Heart left ventricle (tissue), 13 donors: ENCODE results near the gene TRIP11.

ENCODE experiments used
- POLR2A ChIP-seq, 2 donors: fragments of 450-650 bp; IDR thresholded peaks; one replicate each; pipeline ENCODE4 v1.6.1; 2017; ENCODE audit warnings: antibody characterized with exemption in 2 of 2, mild to moderate bottlenecking in 2 of 2, moderate library complexity in 2 of 2
- TF ChIP-seq, protein P1 (sequence below), 12 donors: fragments of 200-600 bp; sonication (generic) in 4 of 12; IDR thresholded peaks; one replicate each; pipeline versions ENCODE4 v1.5.0 to v1.8.0; 2018 to 2022; ENCODE audit warnings: antibody characterized with exemption in 12 of 12, mild to moderate bottlenecking in 5 of 12
- donor health status: ischemic (EF 13 %, LVEDD 7.1; RV severe dilation, severe dysfunction).
- donor health status: DM: no; HTN: yes; CAD: no.
- donor health status: DM: no; HTN: no; CAD: no.
- donor health status: ischemic (EF 25% LVEDD 6.9; RV normal size, moderate dysfunction).
- donor health status: ischemic (EF 25% LVEDD 5.7; RV mildly dilated, moderate dysfunction).
- donor health status: ischemic (EF 35%, LVEDD 5.7; RV mildly dilated, moderate dysfunction).
- donor health status: nonischemic (EF 11% LVEDD 7.7; RV severe dilation, severe dysfunction).
- donor health status: DM: yes; HTN: yes; CAD: no.
- donor health status: PGD.
- donor health status: ischemic (EF 29% LVEDD 5.4; RV normal size, mild dysfunction).
- donor health status: nonischemic (EF 23%, LVEDD 6.1; RV moderate dilation, normal function).

DNA sequence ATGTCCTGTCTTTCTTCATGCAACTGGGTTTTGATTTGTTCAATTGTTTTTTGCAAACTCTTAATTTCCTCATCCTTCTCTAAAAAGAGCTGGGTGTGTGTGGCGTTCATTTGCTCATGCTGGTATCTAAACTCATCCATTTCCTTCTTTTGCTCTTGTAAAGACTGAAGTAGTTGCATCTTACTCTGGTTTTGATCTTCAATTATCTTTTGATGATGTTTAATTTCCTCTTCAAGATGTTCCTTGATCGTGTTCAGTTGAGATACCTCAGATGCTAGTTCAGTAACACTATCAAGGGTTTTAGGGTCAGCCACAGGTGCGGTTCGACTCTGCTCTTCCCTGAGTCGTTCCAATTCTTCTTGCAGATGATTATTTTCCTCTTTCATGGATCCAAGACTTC, 34.8 kb downstream of the TRIP11 start:
- TF ChIP-seq, protein P1, sequence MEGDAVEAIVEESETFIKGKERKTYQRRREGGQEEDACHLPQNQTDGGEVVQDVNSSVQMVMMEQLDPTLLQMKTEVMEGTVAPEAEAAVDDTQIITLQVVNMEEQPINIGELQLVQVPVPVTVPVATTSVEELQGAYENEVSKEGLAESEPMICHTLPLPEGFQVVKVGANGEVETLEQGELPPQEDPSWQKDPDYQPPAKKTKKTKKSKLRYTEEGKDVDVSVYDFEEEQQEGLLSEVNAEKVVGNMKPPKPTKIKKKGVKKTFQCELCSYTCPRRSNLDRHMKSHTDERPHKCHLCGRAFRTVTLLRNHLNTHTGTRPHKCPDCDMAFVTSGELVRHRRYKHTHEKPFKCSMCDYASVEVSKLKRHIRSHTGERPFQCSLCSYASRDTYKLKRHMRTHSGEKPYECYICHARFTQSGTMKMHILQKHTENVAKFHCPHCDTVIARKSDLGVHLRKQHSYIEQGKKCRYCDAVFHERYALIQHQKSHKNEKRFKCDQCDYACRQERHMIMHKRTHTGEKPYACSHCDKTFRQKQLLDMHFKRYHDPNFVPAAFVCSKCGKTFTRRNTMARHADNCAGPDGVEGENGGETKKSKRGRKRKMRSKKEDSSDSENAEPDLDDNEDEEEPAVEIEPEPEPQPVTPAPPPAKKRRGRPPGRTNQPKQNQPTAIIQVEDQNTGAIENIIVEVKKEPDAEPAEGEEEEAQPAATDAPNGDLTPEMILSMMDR (IDR thresholded peaks at IDR 0.05): no peak
- TF ChIP-seq POLR2A (IDR thresholded peaks at IDR 0.05): no peak
